ENCODE measurements around the gene TICAM2. TPM values are rescaled to one million over a fixed set of nuclear protein-coding genes. Genes with fewer than 3 reads are reported as not detected.
A peak's percentile ranks its signal among the peaks of the same experiment; 100 is the strongest.

Gene TICAM2
- total and polyA plus RNA-seq, 8 donors = 1.4 to 9.9 (median 2.4) TPM; not detected in 3

GRCh38 chr5:115549154-115549553, 53.1 kb downstream of the TICAM2 start:
- intact Hi-C loops (cut with DNase I; ENCODE audit: low total_unique reads) = no loop called here

GRCh38 chr5:115548683-115549082, 53.6 kb downstream of the TICAM2 start:
- no peak for TF ChIP-seq POLR2A (IDR thresholded peaks at IDR 0.05)
- TF ChIP-seq CTCF (IDR thresholded peaks at IDR 0.05) = no peak
- TF ChIP-seq EP300 (IDR thresholded peaks at IDR 0.05) = no peak
- no peak for TF ChIP-seq POLR2AphosphoS5 (IDR thresholded peaks at IDR 0.05)
- Histone ChIP-seq H3K27me3 (no peaks in the 10 kb centered on the region), H3K36me3 (no peaks in the 10 kb centered on the region), H3K4me3 (no peak overlapping the region), H3K27ac (no peak overlapping the region), H3K4me1 (peaks cover 0 to 18% (median 12%) of the 10 kb centered on the region in 4 donors), H3K9me3 (peaks cover 0 to 7% (median 6%) of the 10 kb centered on the region in 4 donors)
- no peak for DNase-seq
- intact Hi-C loops (cut with DNase I; ENCODE audit: low total_unique reads) = no loop called here
- WGBS, 5 donors = 93 to 97% (median 95%) methylated on average over 4 of the region's 4 CpGs

More at GRCh38 chr5:115549154-115549553, 53.1 kb downstream of the TICAM2 start:
- TF ChIP-seq POLR2AphosphoS5 (IDR thresholded peaks at IDR 0.05) = no peak
- no peak overlapping the region for H3K4me3 ChIP-seq
- no peaks in the 10 kb centered on the region for H3K27me3 ChIP-seq
- peaks cover 0 to 18% (median 12%) of the 10 kb centered on the region in 4 donors for H3K4me1 ChIP-seq
- no peak for DNase-seq
- no peaks in the 10 kb centered on the region for H3K36me3 ChIP-seq
- WGBS, 5 donors = 67 to 84% (median 77%) methylated on average over 3 of the region's 3 CpGs
- peaks cover 0 to 7% (median 6%) of the 10 kb centered on the region in 4 donors for H3K9me3 ChIP-seq
- H3K27ac ChIP-seq = no peak overlapping the region

GRCh38 chr5:115545351-115545882, 56.9 kb downstream of the TICAM2 start:
- peak overlapping the region in 3 of 4 donors; percentile 28 to 95 (median 61) for H3K4me3 ChIP-seq
- peaks cover under 1 to 32% (median 27%) of the 10 kb centered on the region in 4 donors for H3K4me1 ChIP-seq
- peak overlapping the region in 4 of 5 donors; percentile 99 for H3K27ac ChIP-seq
- intact Hi-C loops (cut with DNase I; ENCODE audit: low total_unique reads) = no loop called here
- H3K36me3 ChIP-seq = peaks cover 0 to 5% (median 0%) of the 10 kb centered on the region in 4 donors
- peaks cover 0 to 7% (median 6%) of the 10 kb centered on the region in 4 donors for H3K9me3 ChIP-seq
- no peak for DNase-seq
- no peaks in the 10 kb centered on the region for H3K27me3 ChIP-seq
- WGBS, 5 donors = 93 to 98% (median 96%) methylated on average over 9 of the region's 9 CpGs
- TF ChIP-seq POLR2A (IDR thresholded peaks at IDR 0.05) = no peak
- TF ChIP-seq POLR2AphosphoS5 (IDR thresholded peaks at IDR 0.05) = no peak
- TF ChIP-seq CTCF (IDR thresholded peaks at IDR 0.05) = no peak
- no peak for TF ChIP-seq EP300 (IDR thresholded peaks at IDR 0.05)

GRCh38 chr5:115544436-115545350, 57.6 kb downstream of the TICAM2 start, which contains the start of gene FEM1C:
FEM1C (minus strand) TSS chr5:115544775; CDS start chr5:115543493, 1,282 bp downstream.
- WGBS, 5 donors = 0 to 3% (median 1%) methylated on average over 9 to 82 of the region's 82 CpGs
- Histone ChIP-seq H3K27ac (peak within 1 kb of the TSS; percentile 99 to 100 (median 99)), H3K4me1 (peaks cover 8 to 35% (median 30%) of the 10 kb centered on the region in 4 donors), H3K4me3 (peak within 1 kb of the TSS; percentile 61 to 95 (median 74)), H3K27me3 (no peaks in the 10 kb centered on the region), H3K9me3 (peaks cover 0 to 7% (median 6%) of the 10 kb centered on the region in 4 donors), H3K36me3 (peaks cover 0 to 5% (median 0%) of the 10 kb centered on the region in 4 donors)
- DNase-seq = peak; percentile 98 to 99
- TF ChIP-seq POLR2A (IDR thresholded peaks at IDR 0.05) = peak in 2 of 4 donors; percentile 98 to 99
- TF ChIP-seq CTCF (IDR thresholded peaks at IDR 0.05) = no peak
- TF ChIP-seq POLR2AphosphoS5 (IDR thresholded peaks at IDR 0.05) = peak; percentile 100
- no peak for TF ChIP-seq EP300 (IDR thresholded peaks at IDR 0.05)
- intact Hi-C loops (cut with DNase I; ENCODE audit: low total_unique reads) = no loop called here

Data from stomach (tissue), 9 donors.